ENCODE results near the gene DCAF6. TPM values are rescaled to one million over a fixed set of nuclear protein-coding genes. Genes with fewer than 3 reads are reported as not detected.
"Not testable (repeated sequence)": the region's sequence is repeated elsewhere in the genome, so short reads cannot be mapped to it uniquely, and the experiment has no call there.

The DCAF6 gene
- total RNA-seq, 6 experiments from 2014 or later, result 52.5 to 59.4 (median 55.3) TPM

- TF ChIP-seq, protein P1, sequence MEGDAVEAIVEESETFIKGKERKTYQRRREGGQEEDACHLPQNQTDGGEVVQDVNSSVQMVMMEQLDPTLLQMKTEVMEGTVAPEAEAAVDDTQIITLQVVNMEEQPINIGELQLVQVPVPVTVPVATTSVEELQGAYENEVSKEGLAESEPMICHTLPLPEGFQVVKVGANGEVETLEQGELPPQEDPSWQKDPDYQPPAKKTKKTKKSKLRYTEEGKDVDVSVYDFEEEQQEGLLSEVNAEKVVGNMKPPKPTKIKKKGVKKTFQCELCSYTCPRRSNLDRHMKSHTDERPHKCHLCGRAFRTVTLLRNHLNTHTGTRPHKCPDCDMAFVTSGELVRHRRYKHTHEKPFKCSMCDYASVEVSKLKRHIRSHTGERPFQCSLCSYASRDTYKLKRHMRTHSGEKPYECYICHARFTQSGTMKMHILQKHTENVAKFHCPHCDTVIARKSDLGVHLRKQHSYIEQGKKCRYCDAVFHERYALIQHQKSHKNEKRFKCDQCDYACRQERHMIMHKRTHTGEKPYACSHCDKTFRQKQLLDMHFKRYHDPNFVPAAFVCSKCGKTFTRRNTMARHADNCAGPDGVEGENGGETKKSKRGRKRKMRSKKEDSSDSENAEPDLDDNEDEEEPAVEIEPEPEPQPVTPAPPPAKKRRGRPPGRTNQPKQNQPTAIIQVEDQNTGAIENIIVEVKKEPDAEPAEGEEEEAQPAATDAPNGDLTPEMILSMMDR (IDR thresholded peaks at IDR 0.05), result no peak
- H3K36me3 Mint-ChIP-seq (ENCODE audit: low read depth), result peaks cover 7% of the 10 kb centered on the region; the same call in 1 of the 2 replicates
- H3K4me1 Mint-ChIP-seq (ENCODE audit: low read depth), result peaks cover 30% of the 10 kb centered on the region
- no peak overlapping the region for H3K27ac Mint-ChIP-seq
- no peaks in the 10 kb centered on the region for H3K9me3 Mint-ChIP-seq
- H3K4me3 Mint-ChIP-seq, result no peak overlapping the region
- DNase-seq, result no peak
- H3K27me3 Mint-ChIP-seq (ENCODE audit: insufficient read depth), result no peaks in the 10 kb centered on the region
Measured at GRCh38 chr1:167924102-167924501, 12.4 kb upstream of the DCAF6 start.

- Mint-ChIP-seq H3K4me1 (ENCODE audit: low read depth) (peaks cover 30% of the 10 kb centered on the region), H3K4me3 (no peak overlapping the region), H3K27ac (no peak overlapping the region), H3K27me3 (ENCODE audit: insufficient read depth) (no peaks in the 10 kb centered on the region), H3K36me3 (ENCODE audit: low read depth) (peaks cover 7% of the 10 kb centered on the region; the same call in 1 of the 2 replicates), H3K9me3 (no peaks in the 10 kb centered on the region)
- no peak for DNase-seq
- TF ChIP-seq, protein P1 (IDR thresholded peaks at IDR 0.05), result no peak
Measured at GRCh38 chr1:167924543-167925231, 11.8 kb upstream of the DCAF6 start.

- Mint-ChIP-seq H3K27me3 (ENCODE audit: insufficient read depth) (no peaks in the 10 kb centered on the region), H3K4me3 (no peak overlapping the region), H3K9me3 (no peaks in the 10 kb centered on the region), H3K4me1 (ENCODE audit: low read depth) (peaks cover 28% of the 10 kb centered on the region), H3K27ac (no peak overlapping the region), H3K36me3 (ENCODE audit: low read depth) (peaks cover 7% of the 10 kb centered on the region; the same call in 1 of the 2 replicates)
- DNase-seq, result no peak
- TF ChIP-seq, protein P1 (IDR thresholded peaks at IDR 0.05), result no peak
Measured at GRCh38 chr1:167926486-167926997, 9.9 kb upstream of the DCAF6 start.

- no peak overlapping the region for H3K27ac Mint-ChIP-seq
Measured at GRCh38 chr1:167927046-167927754, 9.3 kb upstream of the DCAF6 start.

GRCh38 chr1:167928457-167928852 is 8.0 kb upstream of the DCAF6 start:
- H3K36me3 Mint-ChIP-seq (ENCODE audit: low read depth), result peaks cover 2% of the 10 kb centered on the region; the same call in 1 of the 2 replicates
- H3K4me1 Mint-ChIP-seq (ENCODE audit: low read depth), result peaks cover 19% of the 10 kb centered on the region
- TF ChIP-seq, protein P1 (IDR thresholded peaks at IDR 0.05), result no peak
- no peak for DNase-seq
- no peaks in the 10 kb centered on the region for H3K9me3 Mint-ChIP-seq
- no peak overlapping the region for H3K4me3 Mint-ChIP-seq
- no peak overlapping the region for H3K27ac Mint-ChIP-seq
- H3K27me3 Mint-ChIP-seq (ENCODE audit: insufficient read depth), result no peaks in the 10 kb centered on the region

More at GRCh38 chr1:167927046-167927754, 9.3 kb upstream of the DCAF6 start:
- DNase-seq, result no peak
- no peaks in the 10 kb centered on the region for H3K9me3 Mint-ChIP-seq
- H3K4me1 Mint-ChIP-seq (ENCODE audit: low read depth), result peaks cover 21% of the 10 kb centered on the region
- peaks cover 7% of the 10 kb centered on the region; the same call in 1 of the 2 replicates for H3K36me3 Mint-ChIP-seq (ENCODE audit: low read depth)
- TF ChIP-seq, protein P1 (IDR thresholded peaks at IDR 0.05), result no peak
- H3K4me3 Mint-ChIP-seq, result no peak overlapping the region
- no peaks in the 10 kb centered on the region for H3K27me3 Mint-ChIP-seq (ENCODE audit: insufficient read depth)

- H3K4me3 Mint-ChIP-seq; H3K27ac Mint-ChIP-seq; H3K27me3 Mint-ChIP-seq (ENCODE audit: insufficient read depth); H3K36me3 Mint-ChIP-seq (ENCODE audit: low read depth); H3K9me3 Mint-ChIP-seq; DNase-seq: not testable (repeated sequence)
- H3K4me1 Mint-ChIP-seq (ENCODE audit: low read depth), result peaks cover 20% of the 10 kb centered on the region
Measured at GRCh38 chr1:167928919-167929318, 7.6 kb upstream of the DCAF6 start.
